Transverse colon (tissue), 4 donors: ENCODE results near the gene MTREX. TPM values are rescaled to one million over a fixed set of nuclear protein-coding genes. Genes with fewer than 3 reads are reported as not detected.

Experiments used
- DNase-seq: peaks from one replicate; pipeline ENCODE4 v3.0.0-alpha.2; 2019
- H3K27ac ChIP-seq, 4 donors: fragments of 200-600 bp; sonication (generic); 2 replicates each; pipeline ENCODE4 v1.5.1; 2016 to 2018; ENCODE audit warnings: inconsistent platforms in 4 of 4
- H3K27me3 ChIP-seq: fragments of 200-600 bp; sonication (generic); 2 replicates; pipeline ENCODE4 v1.5.1; 2017; ENCODE audit warnings: inconsistent platforms
- H3K36me3 ChIP-seq, 4 donors: fragments of 200-600 bp; sonication (generic); 2 replicates each; pipeline ENCODE4 v1.5.1; 2017 to 2019; ENCODE audit warnings: inconsistent platforms in 4 of 4
- H3K4me1 ChIP-seq, 4 donors: fragments of 200-600 bp; sonication (generic); 2 replicates each; pipeline ENCODE4 v1.5.1; 2017 to 2020; ENCODE audit warnings: inconsistent platforms in 4 of 4
- H3K4me3 ChIP-seq, 4 donors: fragments of 200-600 bp; sonication (generic); 1 replicate in 1 of 4; 2 replicates in 3 of 4; pipeline versions ENCODE4 v1.5.1 to v1.6.1; 2017 to 2019; ENCODE audit warnings: inconsistent platforms in 4 of 4
- H3K9me3 ChIP-seq, 2 donors: fragments of 200-600 bp; sonication (generic); 2 replicates each; pipeline ENCODE4 v1.5.1; 2017 to 2019; ENCODE audit warnings: inconsistent platforms in 2 of 2
- CTCF ChIP-seq, 5 experiments: fragments of 200-600 bp in 3 of 5; fragments of 450-650 bp in 2 of 5; sonication (generic) in 3 of 5; IDR thresholded peaks; 1 replicate in 2 of 5; 2 replicates in 3 of 5; pipeline ENCODE4 v1.5.1; 2016 to 2017; ENCODE audit warnings: antibody characterized with exemption in 5 of 5, inconsistent platforms in 3 of 5, mild to moderate bottlenecking in 2 of 5, moderate library complexity in 1 of 5
- EP300 ChIP-seq: sonication (generic); formaldehyde crosslinking; IDR thresholded peaks from one replicate; pipeline ENCODE4 v1.6.1; 2017; ENCODE audit warnings: antibody characterized with exemption, low read depth
- POLR2A ChIP-seq: fragments of 450-650 bp; IDR thresholded peaks from one replicate; pipeline ENCODE4 v1.6.1; 2016; ENCODE audit warnings: antibody characterized with exemption, mild to moderate bottlenecking, moderate library complexity
- POLR2AphosphoS5 ChIP-seq, 3 donors: sonication (generic); formaldehyde crosslinking; IDR thresholded peaks; one replicate each; pipeline ENCODE4 v1.6.1; 2016; ENCODE audit warnings: antibody characterized with exemption in 3 of 3
- WGBS, 2 donors: methylation state at CpG; one replicate each; pipeline ENCODE4 v1.1.5; 2018; ENCODE audit warnings: low coverage in 1 of 2; 5-methylcytosine and 5-hydroxymethylcytosine counted together
- in situ Hi-C, 4 donors: fragments of 200-750 bp; cut with MboI; loops; one replicate each; pipeline versions ENCODE4 v1.15.0 to v1.15.1; 2017; ENCODE audit warnings: low sequenced_read_pairs in 3 of 4, low pct_ligation_motif_present in 1 of 4, low pct_unique_long_range_greater_than_20kb in 1 of 4
- intact Hi-C: fragments of 100-400 bp; cut with DNase I; formaldehyde crosslinking; loops from one replicate; pipeline ENCODE4 v1.15.1; 2023; ENCODE audit warnings: low total_unique reads
- total RNA-seq, 4 donors: library from RNA; depleted of rRNA; stranded (reverse); fragments of >200 nt; gene quantifications; one replicate each; pipeline ENCODE4 v1.1.0, GENCODE V29; 2016

The MTREX gene
- total RNA-seq, 4 donors from 2014 or later = 29.5 to 85.9 (median 65.5) TPM

GRCh38 chr5:55406292-55406691, 98.5 kb downstream of the MTREX start:
- Histone ChIP-seq H3K4me3 (no peak overlapping the region), H3K27me3 (no peaks in the 10 kb centered on the region), H3K9me3 (no peaks in the 10 kb centered on the region), H3K27ac (no peak overlapping the region), H3K4me1 (peaks cover 0 to 10% (median 6%) of the 10 kb centered on the region in 4 donors), H3K36me3 (peaks cover 0 to 19% (median 7%) of the 10 kb centered on the region in 4 donors)
- intact Hi-C loops (loop anchor here (5.0 kb wide), 1 partner anchor 286 kb away; no protein-coding TSS in a partner anchor), in situ Hi-C loops (loop anchor here in 3 of 4 donors (5.0 to 25.0 kb wide), 2 partner anchors 281 to 286 kb away; no protein-coding TSS in a partner anchor)
- no peak for TF ChIP-seq POLR2AphosphoS5 (IDR thresholded peaks at IDR 0.05)
- TF ChIP-seq POLR2A = no peak
- no peak for TF ChIP-seq CTCF (IDR thresholded peaks at IDR 0.05)
- TF ChIP-seq EP300 = no peak
- WGBS, 2 donors = 98% methylated on average over 2 of the region's 2 CpGs; no CpG with 5 or more reads in 1 of the 2 donors
- no peak for DNase-seq

GRCh38 chr5:55407059-55407684, 99.4 kb downstream of the MTREX start:
- peaks cover 0 to 10% (median 6%) of the 10 kb centered on the region in 4 donors for H3K4me1 ChIP-seq
- no peak for DNase-seq
- in situ Hi-C loops (loop anchor here in 3 of 4 donors (5.0 to 25.0 kb wide), 2 partner anchors 280 to 285 kb away; no protein-coding TSS in a partner anchor), intact Hi-C loops (loop anchor here (5.0 kb wide), 1 partner anchor 285 kb away; no protein-coding TSS in a partner anchor)
- H3K4me3 ChIP-seq = no peak overlapping the region
- TF ChIP-seq POLR2AphosphoS5 (IDR thresholded peaks at IDR 0.05) (no peak), CTCF (IDR thresholded peaks at IDR 0.05) (peak; percentile 53 to 76 (median 62))
- H3K27me3 ChIP-seq = no peaks in the 10 kb centered on the region
- H3K27ac ChIP-seq = no peak overlapping the region
- WGBS, 2 donors = 50 to 60% methylated on average over 1 of the region's 1 CpG
- peaks cover 0 to 19% (median 4%) of the 10 kb centered on the region in 4 donors for H3K36me3 ChIP-seq
- no peaks in the 10 kb centered on the region for H3K9me3 ChIP-seq

- 89% methylated on average over 2 to 3 of the region's 3 CpGs for WGBS, 2 donors
- intact Hi-C loops = loop anchor here (5.0 kb wide), 1 partner anchor 284 kb away; no protein-coding TSS in a partner anchor
Observed at GRCh38 chr5:55407984-55408383, 100.2 kb downstream of the MTREX start.

More at GRCh38 chr5:55407984-55408383, 100.2 kb downstream of the MTREX start:
- DNase-seq = no peak
- Histone ChIP-seq H3K4me3 (no peak overlapping the region), H3K27me3 (no peaks in the 10 kb centered on the region), H3K27ac (no peak overlapping the region), H3K36me3 (peaks cover 0 to 19% (median 4%) of the 10 kb centered on the region in 4 donors), H3K9me3 (no peaks in the 10 kb centered on the region), H3K4me1 (peaks cover 0 to 10% (median 6%) of the 10 kb centered on the region in 4 donors)
- TF ChIP-seq EP300 (no peak), CTCF (IDR thresholded peaks at IDR 0.05) (no peak), POLR2AphosphoS5 (IDR thresholded peaks at IDR 0.05) (no peak), POLR2A (no peak)
- in situ Hi-C loops = loop anchor here in 3 of 4 donors (5.0 to 25.0 kb wide), 2 partner anchors 279 to 284 kb away; no protein-coding TSS in a partner anchor
